Measurements from ENCODE around the gene ASPG. TPM values are rescaled to one million over a fixed set of nuclear protein-coding genes. Genes with fewer than 3 reads are reported as not detected.

Gene ASPG
- total and polyA plus RNA-seq, 2 donors: 2.2 to 2.7 TPM

DNA sequence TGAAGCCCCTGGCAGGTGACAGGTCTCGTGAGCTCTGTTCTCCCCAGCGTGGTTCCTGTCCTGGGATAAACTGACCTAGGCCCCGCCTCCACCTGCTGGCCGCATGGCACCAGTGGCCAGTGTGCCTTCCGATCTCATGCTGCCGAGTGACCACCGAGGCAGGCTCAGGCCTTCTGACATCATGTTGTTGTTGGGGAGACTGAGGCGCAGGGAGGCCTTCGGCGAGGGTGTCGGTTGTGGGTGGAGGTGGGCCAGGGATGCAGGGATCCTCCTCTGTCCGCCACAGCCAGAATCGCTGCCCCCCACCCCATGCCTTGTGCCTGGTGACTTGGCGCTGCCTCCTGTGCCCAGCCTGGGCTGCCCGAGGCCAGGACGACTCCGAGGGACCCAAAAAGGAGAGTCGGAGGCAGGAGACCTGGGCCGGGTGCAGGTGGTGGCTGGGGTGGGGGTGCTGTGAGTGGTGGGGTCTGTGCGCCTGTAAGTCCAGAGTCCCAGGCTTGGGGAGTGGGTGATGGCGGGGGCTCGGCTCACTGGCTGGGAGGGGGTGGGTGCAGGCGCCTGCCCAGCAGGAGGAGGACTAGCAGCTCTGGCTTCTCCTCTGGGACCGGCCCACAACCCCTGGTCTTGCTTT lies 24.3 kb downstream of the ASPG start:
- H3K4me3 ChIP-seq (ENCODE audit: low read depth, low read length): no peak overlapping the region
- WGBS: 88% methylated on average over 24 of the region's 24 CpGs
- no peak overlapping the region for H3K27ac ChIP-seq (ENCODE audit: low read depth)
- DNase-seq (ENCODE audit: extremely low spot score): no peak
- no peaks in the 10 kb centered on the region for H3K4me1 ChIP-seq (ENCODE audit: insufficient read depth)
- H3K36me3 ChIP-seq (ENCODE audit: insufficient read depth): no peaks in the 10 kb centered on the region

DNA sequence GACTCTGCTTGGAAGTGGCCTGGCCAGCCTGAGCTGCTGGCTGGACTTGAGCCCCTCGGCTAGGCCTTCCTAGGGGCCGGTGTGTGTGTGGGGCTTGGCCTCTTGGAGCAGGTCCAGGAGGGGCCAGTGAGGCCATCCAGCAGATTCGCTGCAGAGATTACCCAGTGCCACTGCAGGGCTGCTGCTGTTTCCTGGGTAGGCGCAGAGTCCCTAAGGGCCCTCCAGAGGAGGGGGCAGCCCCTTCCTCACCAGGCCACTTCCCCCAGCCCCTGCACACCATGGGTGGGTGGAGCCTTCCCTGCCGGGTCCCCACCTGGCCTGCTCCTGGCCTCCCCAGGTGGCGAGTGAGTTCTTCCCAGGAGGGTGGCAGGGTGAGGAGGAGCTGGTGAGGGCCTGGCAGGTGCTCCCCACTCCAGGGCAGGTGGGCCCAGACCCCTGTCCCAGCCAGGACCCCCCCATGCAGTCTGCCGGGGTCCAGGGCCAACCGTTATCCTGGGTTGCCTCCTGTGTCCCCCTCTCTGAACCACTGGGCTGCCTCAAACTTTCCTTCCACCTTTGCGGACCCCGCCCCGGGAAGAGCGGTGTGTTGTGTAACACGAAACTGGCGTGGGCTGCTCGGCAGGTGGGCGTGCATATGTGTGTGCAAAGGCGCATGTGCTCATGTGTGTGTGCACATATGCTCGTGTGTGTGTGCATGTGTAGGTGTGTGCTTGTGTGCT lies 25.1 kb downstream of the ASPG start:
- WGBS: 68% methylated on average over 18 of the region's 18 CpGs
- DNase-seq (ENCODE audit: extremely low spot score): no peak
- no peaks in the 10 kb centered on the region for H3K36me3 ChIP-seq (ENCODE audit: insufficient read depth)
- H3K4me1 ChIP-seq (ENCODE audit: insufficient read depth): no peaks in the 10 kb centered on the region
- H3K27ac ChIP-seq (ENCODE audit: low read depth): no peak overlapping the region
- no peak overlapping the region for H3K4me3 ChIP-seq (ENCODE audit: low read depth, low read length)

DNA sequence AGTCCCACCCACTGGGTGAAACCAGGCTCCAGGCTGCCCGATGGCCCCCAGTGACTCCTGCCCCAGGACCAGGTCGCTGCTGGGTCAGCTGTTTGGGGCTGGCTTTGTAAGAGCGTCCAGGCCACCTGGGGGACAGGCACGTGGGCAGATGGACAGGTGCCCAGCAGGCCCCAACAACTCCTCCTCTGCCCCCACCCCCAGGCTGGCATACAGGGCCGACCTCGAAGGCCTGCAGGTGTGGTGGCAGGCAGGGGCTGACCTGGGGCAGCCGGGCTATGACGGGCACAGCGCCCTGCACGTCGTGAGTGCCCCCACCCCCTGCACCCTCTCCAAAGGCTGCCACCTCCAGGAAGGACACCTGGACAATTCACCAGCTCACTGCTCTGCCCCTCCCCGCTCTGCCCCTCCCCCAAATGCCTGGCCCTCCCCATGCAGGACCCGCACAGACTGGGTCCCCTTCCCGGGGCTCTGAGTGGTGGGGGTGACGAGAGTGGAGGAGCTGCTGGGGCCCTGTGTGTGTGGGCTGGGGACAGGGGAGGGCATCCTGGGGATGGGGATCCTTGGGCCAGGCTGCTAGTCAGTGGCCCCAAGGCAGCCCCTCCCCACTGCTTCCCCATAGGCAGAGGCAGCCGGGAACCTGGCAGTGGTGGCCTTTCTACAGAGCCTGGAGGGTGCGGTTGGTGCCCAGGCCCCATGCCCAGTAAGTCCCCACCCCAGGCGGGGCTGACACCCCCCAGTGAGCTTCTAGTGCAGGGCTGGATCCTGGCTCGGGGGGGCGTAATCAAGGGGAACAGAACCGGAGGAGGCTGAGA lies 26.0 kb downstream of the ASPG start:
- no peak for DNase-seq (ENCODE audit: extremely low spot score)
- 78% methylated on average over 21 of the region's 21 CpGs for WGBS

DNA sequence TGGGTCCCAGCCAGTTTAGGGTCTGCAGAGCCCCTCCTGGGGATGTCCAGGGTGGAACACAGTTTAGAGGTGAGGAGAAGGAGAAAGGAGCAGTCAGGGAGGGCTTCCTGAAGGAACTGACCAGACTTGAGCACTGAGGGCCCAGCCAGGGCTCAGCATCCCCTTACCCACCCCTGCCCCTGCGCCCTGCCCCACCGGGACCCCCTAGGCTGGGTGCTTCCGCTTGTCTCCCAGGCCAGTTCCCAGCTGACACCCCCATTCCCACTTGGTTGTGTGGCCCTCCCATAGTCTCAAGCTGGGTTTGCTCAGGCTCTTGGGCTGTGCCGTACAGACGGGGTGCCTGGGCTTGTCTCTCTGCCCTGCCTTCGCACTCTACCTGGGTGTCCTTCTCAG lies 26.6 kb downstream of the ASPG start:
- 86% methylated on average over 6 of the region's 6 CpGs for WGBS
- no peak for DNase-seq (ENCODE audit: extremely low spot score)
- Histone ChIP-seq H3K36me3 (ENCODE audit: insufficient read depth) (no peaks in the 10 kb centered on the region), H3K27ac (ENCODE audit: low read depth) (no peak overlapping the region), H3K4me3 (ENCODE audit: low read depth, low read length) (no peak overlapping the region), H3K4me1 (ENCODE audit: insufficient read depth) (no peaks in the 10 kb centered on the region)

More for the DNA sequence above, 26.0 kb downstream of the ASPG start:
- no peaks in the 10 kb centered on the region for H3K36me3 ChIP-seq (ENCODE audit: insufficient read depth)
- no peak overlapping the region for H3K4me3 ChIP-seq (ENCODE audit: low read depth, low read length)
- no peaks in the 10 kb centered on the region for H3K4me1 ChIP-seq (ENCODE audit: insufficient read depth)
- no peak overlapping the region for H3K27ac ChIP-seq (ENCODE audit: low read depth)

DNA sequence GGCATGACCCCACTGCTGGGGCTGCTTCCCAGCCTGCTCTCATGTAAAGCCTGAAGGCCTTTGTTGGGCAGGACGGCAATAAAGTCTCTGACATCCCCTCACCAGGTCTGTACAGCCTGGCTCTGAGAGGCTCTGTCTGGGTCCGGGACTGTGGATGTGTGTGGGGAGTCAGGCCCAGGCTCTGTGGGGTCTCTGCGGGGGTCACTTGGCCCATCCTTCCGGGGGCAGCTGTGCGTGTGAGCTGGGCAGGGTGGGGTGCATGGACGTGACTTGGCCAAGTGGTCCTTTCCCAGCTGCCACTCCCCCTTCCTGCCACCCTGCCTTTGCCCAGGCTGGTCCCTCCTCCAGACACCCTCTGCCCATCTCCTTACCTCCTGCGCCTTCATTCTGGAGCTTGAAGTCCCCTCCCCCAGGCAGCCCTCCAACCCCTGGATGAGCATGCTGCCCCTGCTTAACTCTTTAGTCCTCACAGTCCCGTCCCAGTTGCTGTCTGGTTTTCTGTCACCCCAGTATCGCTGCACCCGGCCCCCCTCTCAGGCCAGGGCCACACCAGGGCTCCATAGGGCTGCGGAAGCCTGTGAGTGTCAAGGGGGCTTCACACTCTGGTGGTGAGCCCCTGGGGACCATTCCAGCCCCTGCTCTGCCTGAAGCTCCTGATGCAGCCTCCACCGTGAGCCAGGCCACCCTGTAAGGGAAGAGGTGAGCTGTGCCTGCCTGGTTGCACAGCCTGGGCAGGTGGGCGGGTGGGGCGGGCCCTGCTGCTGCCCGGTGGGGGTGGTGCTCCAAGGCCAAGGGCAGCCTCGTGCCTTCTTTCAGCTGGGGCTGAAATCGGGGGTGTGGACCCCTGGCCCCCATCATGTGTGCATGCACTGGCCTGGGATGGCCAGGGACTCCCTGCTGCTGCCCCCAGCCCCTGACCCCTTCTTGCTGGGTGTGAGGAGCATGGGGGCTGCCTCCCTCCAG lies 27.4 kb downstream of the ASPG start:
- H3K4me1 ChIP-seq (ENCODE audit: insufficient read depth): no peaks in the 10 kb centered on the region
- WGBS: 72% methylated on average over 17 of the region's 17 CpGs
- H3K36me3 ChIP-seq (ENCODE audit: insufficient read depth): no peaks in the 10 kb centered on the region
- DNase-seq (ENCODE audit: extremely low spot score): no peak
- H3K27ac ChIP-seq (ENCODE audit: low read depth): no peak overlapping the region
- no peak overlapping the region for H3K4me3 ChIP-seq (ENCODE audit: low read depth, low read length)

DNA sequence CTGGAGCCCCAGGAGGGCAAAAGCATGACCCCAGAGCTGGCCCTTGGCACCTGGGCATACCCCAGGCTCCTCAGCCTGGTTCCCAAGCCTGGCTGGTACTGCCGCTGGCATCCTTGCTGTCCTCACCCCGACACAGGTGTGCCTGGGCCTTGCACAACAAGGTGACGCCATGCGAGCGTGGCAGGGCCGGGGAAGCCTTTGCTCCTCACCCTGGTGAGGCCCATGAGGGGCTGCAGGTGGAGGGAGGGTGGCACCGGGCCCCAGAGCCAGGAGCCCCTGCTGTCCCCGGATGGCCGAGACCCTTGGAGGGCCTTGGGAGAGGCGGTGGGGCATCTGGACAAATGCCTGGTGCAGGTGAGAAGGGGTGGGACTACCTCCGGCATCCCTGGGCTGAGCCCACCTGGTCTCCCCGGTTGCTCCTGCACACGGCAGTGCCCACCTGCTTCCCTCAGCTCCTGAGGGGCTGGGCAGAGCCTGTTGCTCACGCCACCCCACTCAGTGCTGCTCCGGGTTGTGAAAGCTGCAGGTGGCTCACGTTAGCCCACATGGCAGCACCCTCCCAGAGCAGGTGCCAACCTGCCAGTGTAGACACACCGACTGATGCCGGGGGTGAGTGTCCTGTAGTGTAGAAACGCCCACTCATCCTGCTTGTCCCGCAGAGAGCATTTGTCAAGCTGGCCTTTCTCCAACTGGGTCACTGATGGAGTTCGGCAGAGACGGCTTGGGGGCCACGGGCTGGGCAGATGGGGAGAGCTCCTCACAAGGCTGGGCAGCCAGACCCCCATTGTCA lies 28.3 kb downstream of the ASPG start:
- no peak overlapping the region for H3K27ac ChIP-seq (ENCODE audit: low read depth)
- no peaks in the 10 kb centered on the region for H3K36me3 ChIP-seq (ENCODE audit: insufficient read depth)
- no peak overlapping the region for H3K4me3 ChIP-seq (ENCODE audit: low read depth, low read length)
- DNase-seq (ENCODE audit: extremely low spot score): no peak
- WGBS: 70% methylated on average over 23 of the region's 23 CpGs
- H3K4me1 ChIP-seq (ENCODE audit: insufficient read depth): no peaks in the 10 kb centered on the region

DNA sequence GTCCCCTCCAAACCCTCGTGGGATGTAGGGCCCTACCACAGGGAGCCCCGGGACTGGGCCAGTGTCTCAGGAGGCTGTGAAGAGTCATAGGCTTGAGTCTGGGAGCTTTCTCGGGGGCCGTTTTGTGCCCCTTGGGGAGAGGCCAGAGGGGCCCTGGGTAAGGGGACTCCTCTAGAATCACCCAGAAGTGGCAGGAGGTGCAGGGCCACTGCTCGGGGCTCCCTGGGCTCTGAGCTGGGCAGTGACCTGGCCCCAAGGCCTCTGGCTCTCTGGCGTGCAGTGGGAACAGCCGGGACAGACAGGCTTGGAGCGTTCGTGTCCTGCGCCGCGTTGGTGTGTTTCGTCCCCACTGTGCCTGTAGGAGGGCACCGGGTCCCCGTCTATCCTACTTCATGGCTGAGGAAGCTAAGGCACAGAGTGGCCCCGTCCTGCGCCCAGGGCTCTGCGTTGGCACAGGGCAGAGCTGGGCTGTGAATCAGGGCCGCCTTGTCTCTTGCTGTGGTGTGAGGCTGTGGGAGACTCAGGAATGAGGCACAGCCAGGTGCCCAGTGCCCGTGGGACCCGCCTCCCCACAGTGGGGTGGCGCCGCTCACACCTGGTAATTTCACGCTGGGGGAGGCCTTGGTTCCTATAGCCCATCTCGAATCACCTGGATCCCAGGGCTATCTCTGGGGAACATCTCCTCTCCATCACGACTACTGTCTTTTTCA lies 29.1 kb downstream of the ASPG start:
- 82% methylated on average over 26 of the region's 26 CpGs for WGBS
- Histone ChIP-seq H3K36me3 (ENCODE audit: insufficient read depth) (no peaks in the 10 kb centered on the region), H3K27ac (ENCODE audit: low read depth) (no peak overlapping the region), H3K4me1 (ENCODE audit: insufficient read depth) (no peaks in the 10 kb centered on the region), H3K4me3 (ENCODE audit: low read depth, low read length) (no peak overlapping the region)
- no peak for DNase-seq (ENCODE audit: extremely low spot score)

DNA sequence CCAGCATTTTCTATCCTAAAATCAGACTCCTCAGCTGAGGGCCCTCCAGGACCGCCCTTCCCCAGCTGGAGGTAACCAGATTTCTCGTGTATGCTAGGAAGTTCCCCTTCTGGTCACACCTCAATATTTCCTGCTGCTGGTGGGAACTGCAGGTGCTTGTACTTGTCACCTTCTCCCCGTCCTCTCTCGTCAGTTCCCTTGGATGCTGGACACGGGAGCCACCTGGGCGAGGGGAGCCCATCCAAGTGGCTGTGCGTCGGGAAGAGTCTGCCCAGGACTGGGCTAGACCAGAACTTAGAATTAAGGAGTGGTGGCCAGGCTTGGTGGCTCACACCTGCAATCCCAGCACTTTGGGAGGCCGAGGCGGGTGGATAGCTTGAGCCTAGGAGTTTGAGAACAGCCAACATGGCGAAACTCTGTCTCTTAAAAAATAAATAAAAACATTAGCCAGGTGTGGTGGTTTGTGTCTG lies 29.7 kb downstream of the ASPG start:
- DNase-seq (ENCODE audit: extremely low spot score): no peak
- Histone ChIP-seq H3K27ac (ENCODE audit: low read depth) (no peak overlapping the region), H3K4me1 (ENCODE audit: insufficient read depth) (no peaks in the 10 kb centered on the region), H3K36me3 (ENCODE audit: insufficient read depth) (no peaks in the 10 kb centered on the region), H3K4me3 (ENCODE audit: low read depth, low read length) (no peak overlapping the region)
- 85% methylated on average over 11 of the region's 11 CpGs for WGBS

DNA sequence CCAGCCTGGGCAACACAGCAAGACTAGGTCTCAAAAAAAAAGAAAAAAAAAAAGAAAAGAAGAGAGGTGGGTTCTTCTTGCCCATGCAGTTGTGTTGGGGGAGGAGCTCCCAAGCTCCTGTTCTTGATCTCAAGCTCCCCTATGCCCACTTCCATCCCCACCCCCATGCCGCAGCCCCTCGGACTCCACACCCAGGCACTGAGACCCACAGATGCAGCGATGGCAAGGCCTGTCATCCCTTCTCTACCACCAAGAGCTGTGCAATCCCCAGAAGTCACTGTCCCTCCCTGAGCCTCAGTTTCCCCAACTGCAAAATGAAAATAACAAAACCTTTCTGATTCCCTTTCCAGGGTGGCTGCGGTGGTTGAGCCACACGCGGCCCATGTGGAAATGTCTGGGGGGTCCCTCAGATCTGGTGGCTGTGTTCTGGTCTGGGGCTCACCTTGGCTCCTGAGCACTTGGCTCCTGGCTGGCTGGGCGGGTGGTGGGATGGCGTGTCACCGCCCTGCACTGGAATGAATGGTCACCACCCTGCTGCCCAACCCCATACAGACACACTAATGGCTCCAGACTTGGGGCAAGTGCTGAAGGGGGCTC lies 30.3 kb downstream of the ASPG start:
- no peaks in the 10 kb centered on the region for H3K36me3 ChIP-seq (ENCODE audit: insufficient read depth)
- DNase-seq (ENCODE audit: extremely low spot score): no peak
- no peak overlapping the region for H3K27ac ChIP-seq (ENCODE audit: low read depth)
- H3K4me1 ChIP-seq (ENCODE audit: insufficient read depth): no peaks in the 10 kb centered on the region
- no peak overlapping the region for H3K4me3 ChIP-seq (ENCODE audit: low read depth, low read length)
- WGBS: 87% methylated on average over 9 of the region's 9 CpGs

DNA sequence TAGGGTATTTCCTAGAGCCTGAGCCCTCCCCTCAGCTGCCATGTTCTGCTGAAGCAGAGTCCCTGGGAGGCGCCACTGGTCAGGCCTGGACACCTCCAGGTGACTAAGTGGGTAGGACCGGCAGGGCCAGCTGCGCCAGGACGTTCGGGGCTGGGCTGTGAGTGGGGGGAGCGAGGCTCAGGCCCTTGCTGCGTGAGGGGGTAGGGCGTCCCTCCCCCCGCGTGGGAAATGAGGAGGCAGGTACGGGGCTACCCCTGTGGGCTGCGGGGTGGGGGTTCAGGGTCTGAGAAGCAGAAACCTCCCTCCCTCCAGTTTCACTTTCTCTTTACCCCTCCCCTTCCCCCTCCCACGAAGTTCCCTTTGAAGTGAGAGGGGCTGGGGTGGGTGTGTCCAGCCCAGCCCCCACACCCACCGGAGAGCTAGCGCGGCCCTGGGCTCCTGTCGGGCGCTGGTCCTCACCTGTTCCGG lies 30.8 kb downstream of the ASPG start:
- peak overlapping the region; percentile 42 for H3K4me3 ChIP-seq (ENCODE audit: low read depth, low read length)
- no peak for DNase-seq (ENCODE audit: extremely low spot score)

DNA sequence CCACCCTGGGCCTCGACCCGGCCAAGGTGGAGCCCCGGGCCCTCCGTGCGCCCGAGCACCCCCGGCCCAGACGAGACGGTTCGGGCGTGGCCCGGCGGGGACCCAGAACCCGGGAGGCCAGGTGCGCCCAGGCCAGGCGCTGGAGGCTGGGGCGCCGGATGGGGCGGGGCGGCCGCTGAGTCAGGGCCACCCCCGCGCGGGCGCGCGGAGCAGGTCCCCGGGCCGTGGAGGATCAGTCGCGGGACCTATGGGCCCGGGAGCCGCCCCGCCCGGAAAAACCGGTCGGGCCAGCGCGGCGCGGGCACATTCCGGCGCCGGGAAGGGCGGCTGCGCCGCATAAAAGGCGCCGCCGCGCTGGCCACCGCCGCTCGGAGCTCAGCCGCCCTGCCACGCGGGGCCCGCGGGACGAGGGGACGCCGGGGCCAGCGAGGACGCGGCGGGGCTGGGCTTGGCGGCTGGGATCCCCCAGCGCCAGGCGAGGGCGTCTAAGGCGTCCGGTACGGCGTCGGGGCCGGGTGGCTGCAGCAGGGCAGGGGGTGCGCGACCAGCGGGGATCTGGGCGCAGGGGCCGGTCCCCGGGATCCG lies 31.3 kb downstream of the ASPG start:
- Histone ChIP-seq H3K36me3 (ENCODE audit: insufficient read depth) (no peaks in the 10 kb centered on the region), H3K4me3 (ENCODE audit: low read depth, low read length) (peak overlapping the region; percentile 42), H3K27ac (ENCODE audit: low read depth) (peak overlapping the region; percentile 47), H3K4me1 (ENCODE audit: insufficient read depth) (no peaks in the 10 kb centered on the region)
- under 1% methylated on average over 83 of the region's 83 CpGs for WGBS
- DNase-seq (ENCODE audit: extremely low spot score): no peak

More for the DNA sequence above, 30.8 kb downstream of the ASPG start:
- Histone ChIP-seq H3K27ac (ENCODE audit: low read depth) (peak overlapping the region; percentile 1), H3K36me3 (ENCODE audit: insufficient read depth) (no peaks in the 10 kb centered on the region), H3K4me1 (ENCODE audit: insufficient read depth) (no peaks in the 10 kb centered on the region)
- 15% methylated on average over 19 of the region's 19 CpGs for WGBS
